Activated naive CD4-positive, alpha-beta T cell treated with anti-CD3 and anti-CD28 coated beads for 36 hours (primary cell): ENCODE results near the gene RABEP1. TPM values are rescaled to one million over a fixed set of nuclear protein-coding genes. Genes with fewer than 3 reads are reported as not detected.

Source experiments
- CTCF ChIA-PET: fragments of 350-600 bp; sonication (Branson Sonifier 250); formaldehyde crosslinking; loops from one replicate; lab custom pipeline; 2021; ENCODE audit warnings: antibody characterized with exemption; lab: Charles Lee
- DNase-seq: peaks from one replicate; pipeline ENCODE4 v3.0.0-alpha.2; 2020
- H3K27ac Mint-ChIP-seq: one replicate; pipeline ENCODE4 v1.8.0; 2021; ENCODE audit warnings: mild to moderate bottlenecking, mixed read lengths
- H3K27me3 Mint-ChIP-seq: one replicate; pipeline ENCODE4 v1.8.0; 2021; ENCODE audit warnings: low read depth, mixed read lengths
- H3K36me3 Mint-ChIP-seq: one replicate; pipeline ENCODE4 v1.8.0; 2021; ENCODE audit warnings: low read depth, mixed read lengths
- H3K4me1 Mint-ChIP-seq: one replicate; pipeline ENCODE4 v1.8.0; 2021; ENCODE audit warnings: low read depth, mixed read lengths
- H3K4me3 Mint-ChIP-seq: one replicate; pipeline ENCODE4 v1.8.0; 2021; ENCODE audit warnings: mild to moderate bottlenecking, moderate library complexity, mixed read lengths
- H3K9me3 Mint-ChIP-seq: one replicate; pipeline ENCODE4 v1.8.0; 2021; ENCODE audit warnings: mixed read lengths
- intact Hi-C: fragments of 100-400 bp; cut with micrococcal nuclease; formaldehyde crosslinking; loops from one replicate; pipeline ENCODE4 v1.15.1; 2023
- total RNA-seq, 2 experiments: library from RNA; stranded (reverse); gene quantifications; one replicate each; pipeline ENCODE4 v1.2.3, GENCODE V29; 2021

The RABEP1 gene
- total RNA-seq, 2 experiments from 2014 or later = 57.9 to 59.3 TPM

DNA sequence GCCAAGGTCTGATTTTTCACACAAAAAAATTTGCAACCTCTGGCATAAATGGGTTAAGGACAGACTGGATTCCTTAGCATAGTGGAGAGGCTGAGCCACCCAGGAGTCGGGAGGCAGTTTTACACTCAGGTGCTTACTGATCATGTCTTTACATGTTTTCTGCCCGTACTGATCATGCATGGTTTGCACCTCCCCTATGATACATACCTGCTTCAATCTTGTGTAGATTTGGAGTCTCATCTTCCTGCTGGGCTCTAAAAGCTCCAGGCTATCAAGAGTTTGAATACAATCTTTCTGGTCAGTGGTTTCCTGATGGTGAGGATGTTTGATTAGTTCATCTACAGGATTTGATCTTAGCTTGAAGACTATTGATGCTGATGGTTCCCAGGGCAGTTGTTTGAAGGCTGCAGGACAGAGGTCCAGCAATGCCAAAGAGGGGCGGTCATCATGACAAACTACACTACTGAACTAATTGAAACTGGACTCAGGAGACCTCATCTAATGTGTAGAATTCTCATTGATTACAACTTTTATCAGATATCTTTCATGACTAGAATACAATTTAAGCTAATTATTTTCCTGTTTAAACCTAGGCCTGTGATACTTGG, 150.0 kb downstream of the RABEP1 start:
- CTCF ChIA-PET = interaction anchor here (0.6 kb wide), 1 partner anchor 235 kb away, joined by 4 read pairs; no protein-coding TSS in a partner anchor
- peaks cover 29% of the 10 kb centered on the region for H3K4me1 Mint-ChIP-seq
- H3K27ac Mint-ChIP-seq = peak overlapping the region; percentile 82
- H3K4me3 Mint-ChIP-seq = no peak overlapping the region
- intact Hi-C loops = no loop called here
- no peaks in the 10 kb centered on the region for H3K27me3 Mint-ChIP-seq
- no peaks in the 10 kb centered on the region for H3K9me3 Mint-ChIP-seq
- DNase-seq = no peak
- H3K36me3 Mint-ChIP-seq = peaks cover 49% of the 10 kb centered on the region

DNA sequence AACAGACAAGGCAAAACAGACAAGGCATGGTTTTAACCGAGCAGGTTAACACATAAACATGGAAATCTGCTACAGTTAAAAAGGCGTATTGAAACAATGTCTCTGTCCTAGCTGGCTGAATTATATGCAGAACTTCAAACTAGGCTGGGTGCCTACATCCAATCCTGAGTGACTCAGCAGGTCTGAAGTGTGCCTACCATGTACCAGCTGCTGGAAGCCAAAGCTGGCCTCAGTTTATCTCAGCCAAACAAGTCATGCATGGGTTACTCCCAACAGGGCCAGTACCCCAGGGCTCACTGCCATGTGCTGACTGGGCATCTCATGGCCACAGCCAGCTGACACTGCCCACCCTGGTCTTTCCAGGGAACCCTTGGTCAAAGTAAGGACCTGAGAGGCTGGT, 152.9 kb downstream of the RABEP1 start:
- peaks cover 45% of the 10 kb centered on the region for H3K4me1 Mint-ChIP-seq
- no peak overlapping the region for H3K4me3 Mint-ChIP-seq
- H3K9me3 Mint-ChIP-seq = no peaks in the 10 kb centered on the region
- CTCF ChIA-PET = interaction anchor here (0.7 kb wide), 1 partner anchor 17 kb away, joined by 3 read pairs; no protein-coding TSS in a partner anchor
- H3K27ac Mint-ChIP-seq = peak overlapping the region; percentile 73
- no peak for DNase-seq
- peaks cover 55% of the 10 kb centered on the region for H3K36me3 Mint-ChIP-seq
- intact Hi-C loops = loop anchor here (5.0 kb wide), 2 partner anchors 138 to 468 kb away; partner anchors contain the start of gene SPAG7
- no peaks in the 10 kb centered on the region for H3K27me3 Mint-ChIP-seq

Other genes with a start within 250 kb of the RABEP1 start
- under 1 TPM; 0.12 to 0.19 TPM for gene SLC52A1, start 246.9 kb upstream of the RABEP1 start, total RNA-seq
- under 1 TPM; 0.62 to 0.83 TPM for gene ZFP3, start 203.8 kb upstream of the RABEP1 start, total RNA-seq
- gene ZNF232, start 170.4 kb upstream of the RABEP1 start, total RNA-seq = 1 to 10 TPM; 9.1 to 9.5 TPM
- gene USP6, start 166.3 kb upstream of the RABEP1 start, total RNA-seq = under 1 TPM in 1 of 2 experiments, not detected in 1; 0.05 TPM
- gene ZNF594, start 90.4 kb upstream of the RABEP1 start, total RNA-seq = 1 to 10 TPM; 3.9 to 4.1 TPM
- not detected for gene SCIMP, start 47.4 kb upstream of the RABEP1 start, total RNA-seq
- 100 to 1,000 TPM; 115 to 131 TPM for gene NUP88, start 137.4 kb downstream of the RABEP1 start, total RNA-seq
- 10 to 100 TPM; 64.7 to 68.8 TPM for gene RPAIN, start 137.9 kb downstream of the RABEP1 start, total RNA-seq
- 100 to 1,000 TPM; 435 to 460 TPM for gene C1QBP, start 156.9 kb downstream of the RABEP1 start, total RNA-seq
- 10 to 100 TPM; 15.9 to 17.1 TPM for gene DHX33, start 186.7 kb downstream of the RABEP1 start, total RNA-seq
- gene DERL2, start 203.9 kb downstream of the RABEP1 start, total RNA-seq = 10 to 100 TPM; 40.7 to 46.4 TPM
- 10 to 100 TPM; 37.2 to 37.6 TPM for gene MIS12, start 204.3 kb downstream of the RABEP1 start, total RNA-seq